Endometrial microvascular endothelial cells (primary cell): ENCODE data around the gene OR52I2. TPM values are rescaled to one million over a fixed set of nuclear protein-coding genes. Genes with fewer than 3 reads are reported as not detected.

Experiments
- total RNA-seq: library from RNA; depleted of rRNA; stranded (reverse); fragments of >200 nt; gene quantifications from one replicate; pipeline ENCODE4 v1.2.3, GENCODE V29; 2015; ENCODE audit errors: inconsistent ontology term

OR52I2 gene
- total RNA-seq, 1 donor from 2014 or later, result not detected

Other genes with a start within 250 kb of the OR52I2 start
- gene OR52B4, start 213.4 kb upstream of the OR52I2 start, total RNA-seq, result not detected
- 49.7 TPM for gene TRIM21, start 188.0 kb upstream of the OR52I2 start, total RNA-seq
- gene OR52K2, start 132.4 kb upstream of the OR52I2 start, total RNA-seq, result not detected
- gene OR52K1, start 99.1 kb upstream of the OR52I2 start, total RNA-seq, result not detected
- gene OR52M1, start 36.6 kb upstream of the OR52I2 start, total RNA-seq, result not detected
- not detected for gene OR52I1, start 12.3 kb downstream of the OR52I2 start, total RNA-seq
- 12.9 TPM for gene TRIM68, start 26.5 kb downstream of the OR52I2 start, total RNA-seq
- gene OR51D1, start 55.7 kb downstream of the OR52I2 start, total RNA-seq, result not detected
- not detected for gene OR51E1, start 62.2 kb downstream of the OR52I2 start, total RNA-seq
- gene OR51E2, start 116.1 kb downstream of the OR52I2 start, total RNA-seq, result not detected
- gene MMP26, start 123.0 kb downstream of the OR52I2 start, total RNA-seq, result not detected
- gene OR51F1, start 188.2 kb downstream of the OR52I2 start, total RNA-seq, result not detected
- gene OR52R1, start 222.6 kb downstream of the OR52I2 start, total RNA-seq, result not detected
- gene OR51F2, start 239.6 kb downstream of the OR52I2 start, total RNA-seq, result not detected